Mucosa of rectum (tissue), 2 donors: ENCODE measurements around the gene EIPR1.

Experiments
- H3K27ac ChIP-seq, 2 donors: one replicate each; pipeline ENCODE4 v1.7.0; 2013; ENCODE audit warnings: inconsistent platforms in 2 of 2, low read depth in 2 of 2, low read length in 2 of 2
- H3K27me3 ChIP-seq, 2 donors: one replicate each; pipeline ENCODE4 v1.7.0; 2013; ENCODE audit warnings: low read length in 2 of 2; ENCODE audit not compliant: control insufficient read depth in 2 of 2, insufficient read depth in 2 of 2
- H3K36me3 ChIP-seq, 2 donors: one replicate each; pipeline ENCODE4 v1.7.0; 2013; ENCODE audit warnings: low read length in 2 of 2; ENCODE audit not compliant: control insufficient read depth in 2 of 2, insufficient read depth in 2 of 2
- H3K4me1 ChIP-seq, 2 donors: one replicate each; pipeline ENCODE4 v1.7.0; 2013; ENCODE audit warnings: low read length in 2 of 2, mild to moderate bottlenecking in 1 of 2; ENCODE audit not compliant: control insufficient read depth in 2 of 2, insufficient read depth in 2 of 2
- H3K4me3 ChIP-seq, 2 donors: one replicate each; pipeline ENCODE4 v1.7.0; 2013; ENCODE audit warnings: low read length in 2 of 2
- H3K9ac ChIP-seq, 2 donors: one replicate each; pipeline ENCODE4 v1.7.0; 2013; ENCODE audit warnings: low read length in 2 of 2, low read depth in 1 of 2, mild to moderate bottlenecking in 1 of 2
- H3K9me3 ChIP-seq, 2 donors: one replicate each; pipeline ENCODE4 v1.7.0; 2013; ENCODE audit warnings: low read length in 2 of 2; ENCODE audit not compliant: control insufficient read depth in 2 of 2
- donor health status: healthy.
- donor health status: Normal muscosa, but diverticular disease.

Gene EIPR1

DNA sequence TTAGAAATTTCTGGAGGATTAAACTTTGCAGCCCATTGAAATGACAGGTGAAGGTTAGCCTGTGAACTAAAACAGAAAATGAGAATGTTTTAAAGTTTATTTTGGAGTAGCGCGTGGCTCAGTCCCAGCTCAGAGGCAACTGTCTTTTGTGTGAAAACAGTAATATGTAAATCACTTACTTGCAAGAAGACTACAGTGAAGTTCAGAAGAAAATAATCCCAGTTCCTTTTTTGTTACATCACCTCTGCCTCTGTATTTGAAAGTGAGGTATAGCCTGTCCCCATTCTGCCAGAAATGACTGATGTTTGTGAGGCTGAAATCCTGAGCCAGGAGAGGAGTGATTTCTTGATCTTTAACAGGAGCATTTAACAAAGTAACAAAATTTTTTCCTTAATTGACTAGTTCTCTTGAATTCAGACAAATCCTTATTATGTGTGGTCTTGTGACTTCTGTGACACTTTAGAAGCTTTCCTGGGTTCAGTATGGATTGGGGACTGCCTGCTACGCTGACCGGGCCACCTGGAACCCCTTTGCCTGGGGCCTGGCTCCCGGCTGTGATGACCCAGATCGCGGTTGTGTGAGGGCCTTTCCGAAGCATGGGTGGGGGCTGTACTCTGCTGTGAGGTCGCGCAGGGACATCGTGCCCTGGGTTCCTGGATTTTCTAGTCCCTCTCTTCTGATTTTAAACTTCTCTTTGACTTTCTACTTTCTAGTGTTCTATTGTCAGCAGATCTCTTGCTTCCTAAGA is 26.1 kb upstream of the EIPR1 start:
- H3K4me3 ChIP-seq = no peak overlapping the region
- no peak overlapping the region for H3K9ac ChIP-seq
- H3K27ac ChIP-seq = no peak overlapping the region
- no peaks in the 10 kb centered on the region for H3K4me1 ChIP-seq
- no peaks in the 10 kb centered on the region for H3K27me3 ChIP-seq
- H3K9me3 ChIP-seq = no peaks in the 10 kb centered on the region
- peaks cover 16 to 31% of the 10 kb centered on the region in 2 donors for H3K36me3 ChIP-seq

DNA sequence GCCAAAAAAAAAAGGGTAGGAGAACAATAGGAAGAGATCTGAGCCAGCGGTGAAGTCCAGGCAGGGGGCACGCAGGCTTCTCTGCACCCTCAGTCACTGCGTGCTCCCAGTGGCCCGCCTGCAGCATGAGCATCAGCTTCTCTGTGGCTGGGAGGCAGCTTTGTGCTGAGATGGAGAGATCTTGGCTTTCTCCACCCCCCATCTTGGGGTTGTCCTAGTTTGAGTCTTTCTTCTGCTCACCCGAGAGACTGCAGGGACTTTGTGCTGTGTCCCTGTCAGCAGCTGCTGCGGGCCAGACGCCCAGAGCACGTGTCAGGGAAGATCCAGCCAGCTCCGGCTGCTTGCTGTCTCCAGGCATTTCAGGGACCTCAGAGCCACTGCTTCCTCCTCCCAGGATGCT is 22.2 kb upstream of the EIPR1 start:
- peaks cover 26 to 37% of the 10 kb centered on the region in 2 donors for H3K36me3 ChIP-seq
- H3K27ac ChIP-seq = no peak overlapping the region
- H3K4me1 ChIP-seq = no peaks in the 10 kb centered on the region
- no peaks in the 10 kb centered on the region for H3K27me3 ChIP-seq
- H3K9ac ChIP-seq = no peak overlapping the region
- H3K9me3 ChIP-seq = peaks cover 3 to 8% of the 10 kb centered on the region in 2 donors
- H3K4me3 ChIP-seq = no peak overlapping the region

DNA sequence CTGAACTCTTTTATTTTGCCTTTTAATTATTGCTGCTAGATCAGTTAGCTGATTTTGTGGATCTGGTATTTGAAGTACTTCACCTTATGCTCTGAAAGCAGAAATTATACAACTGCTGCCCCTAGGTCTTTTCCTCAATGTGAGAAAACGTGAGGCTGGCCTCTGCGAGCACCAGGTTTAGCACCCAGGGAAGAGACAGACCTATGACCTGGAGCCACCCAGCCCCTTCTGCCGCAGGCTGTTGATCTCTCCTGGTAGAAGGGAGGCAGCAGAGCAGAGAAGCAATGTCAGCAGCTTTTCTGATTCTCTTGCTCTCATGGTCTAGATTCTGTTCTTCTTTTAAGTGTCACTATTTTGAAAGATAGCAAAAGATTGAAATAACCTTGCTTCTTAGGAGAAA is 21.8 kb upstream of the EIPR1 start:
- Histone ChIP-seq H3K4me3 (no peak overlapping the region), H3K36me3 (peaks cover 25 to 35% of the 10 kb centered on the region in 2 donors), H3K4me1 (no peaks in the 10 kb centered on the region), H3K9ac (no peak overlapping the region), H3K27me3 (no peaks in the 10 kb centered on the region), H3K9me3 (peaks cover 3 to 8% of the 10 kb centered on the region in 2 donors), H3K27ac (no peak overlapping the region)

DNA sequence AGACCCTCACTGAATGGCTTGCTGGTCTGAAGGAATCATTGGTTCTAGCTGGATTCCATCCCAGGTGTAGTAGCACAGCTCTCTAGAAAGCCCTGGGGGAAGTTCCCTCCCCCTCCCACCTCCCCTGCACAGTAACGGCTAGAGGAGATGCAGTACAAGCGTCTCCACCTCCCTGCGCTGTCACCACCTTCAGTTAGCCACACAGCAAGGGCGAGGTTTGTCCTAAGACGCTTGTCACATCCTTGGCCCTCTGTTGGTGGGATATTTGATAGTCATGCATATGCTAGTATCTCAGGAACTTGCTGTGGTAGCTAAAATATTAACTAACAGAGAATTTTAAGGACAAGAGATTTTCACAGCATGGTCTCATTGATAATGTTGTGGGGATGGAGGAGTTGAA is 21.2 kb upstream of the EIPR1 start:
- Histone ChIP-seq H3K4me1 (no peaks in the 10 kb centered on the region), H3K9ac (no peak overlapping the region), H3K27me3 (no peaks in the 10 kb centered on the region), H3K4me3 (no peak overlapping the region), H3K9me3 (peaks cover 3 to 8% of the 10 kb centered on the region in 2 donors), H3K36me3 (peaks cover 23 to 34% of the 10 kb centered on the region in 2 donors), H3K27ac (no peak overlapping the region)

DNA sequence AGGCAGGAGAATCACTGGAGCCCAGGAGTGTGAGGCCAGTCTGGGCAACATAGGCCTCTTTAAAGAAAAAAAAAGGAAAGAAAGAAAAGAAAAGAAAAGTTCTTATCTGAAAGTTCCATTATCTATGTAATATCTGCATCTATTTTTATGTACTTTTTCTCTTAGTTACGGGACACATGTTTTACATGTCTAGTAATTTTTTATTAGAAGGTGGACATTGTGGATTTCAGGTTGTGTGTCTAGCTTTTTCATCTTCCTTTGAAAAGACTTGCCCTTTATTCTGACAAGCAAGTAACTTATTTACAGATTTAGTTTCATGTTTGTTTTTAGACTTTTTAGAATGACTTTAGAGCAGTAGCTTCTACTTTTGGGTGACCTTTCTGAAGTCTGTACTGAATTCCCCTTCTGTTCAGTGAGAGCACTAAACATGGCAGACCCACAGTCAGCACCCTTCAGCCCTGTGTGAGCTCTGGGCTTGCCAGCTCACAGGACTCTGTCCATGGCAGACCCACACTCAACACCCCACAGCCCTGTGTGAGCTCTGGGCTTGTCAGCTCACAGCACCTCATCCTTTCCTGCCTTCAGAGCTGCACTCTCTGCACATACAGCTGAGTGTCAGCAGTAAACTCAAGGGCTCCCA is 19.4 kb upstream of the EIPR1 start:
- peaks cover 18 to 34% of the 10 kb centered on the region in 2 donors for H3K36me3 ChIP-seq
- H3K4me3 ChIP-seq = no peak overlapping the region
- peaks cover 3 to 8% of the 10 kb centered on the region in 2 donors for H3K9me3 ChIP-seq
- no peak overlapping the region for H3K27ac ChIP-seq
- H3K27me3 ChIP-seq = no peaks in the 10 kb centered on the region
- no peak overlapping the region for H3K9ac ChIP-seq
- no peaks in the 10 kb centered on the region for H3K4me1 ChIP-seq

DNA sequence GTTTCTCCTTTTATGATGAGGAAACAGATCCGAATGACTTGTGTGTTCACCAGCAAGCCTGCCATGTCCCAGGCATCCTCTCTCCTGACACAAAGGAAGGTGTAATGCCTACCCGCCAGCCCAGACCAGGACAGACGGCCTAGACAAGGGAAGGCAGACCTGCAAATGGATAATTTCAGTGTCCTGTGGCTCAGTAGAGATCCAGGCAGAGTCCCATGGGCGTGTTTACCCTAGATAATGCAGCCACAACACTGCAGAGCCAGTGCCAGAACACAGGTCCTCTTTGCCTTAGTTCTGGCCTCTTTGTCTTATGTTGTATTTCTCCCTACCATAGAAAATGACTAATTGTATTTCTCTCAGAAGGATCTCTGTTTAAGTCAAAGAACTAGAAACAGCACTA is 14.6 kb upstream of the EIPR1 start:
- peaks cover 22 to 41% of the 10 kb centered on the region in 2 donors for H3K36me3 ChIP-seq
- H3K27ac ChIP-seq = no peak overlapping the region
- peaks cover 3 to 8% of the 10 kb centered on the region in 2 donors for H3K9me3 ChIP-seq
- no peaks in the 10 kb centered on the region for H3K4me1 ChIP-seq
- no peak overlapping the region for H3K9ac ChIP-seq
- H3K4me3 ChIP-seq = no peak overlapping the region
- H3K27me3 ChIP-seq = no peaks in the 10 kb centered on the region

DNA sequence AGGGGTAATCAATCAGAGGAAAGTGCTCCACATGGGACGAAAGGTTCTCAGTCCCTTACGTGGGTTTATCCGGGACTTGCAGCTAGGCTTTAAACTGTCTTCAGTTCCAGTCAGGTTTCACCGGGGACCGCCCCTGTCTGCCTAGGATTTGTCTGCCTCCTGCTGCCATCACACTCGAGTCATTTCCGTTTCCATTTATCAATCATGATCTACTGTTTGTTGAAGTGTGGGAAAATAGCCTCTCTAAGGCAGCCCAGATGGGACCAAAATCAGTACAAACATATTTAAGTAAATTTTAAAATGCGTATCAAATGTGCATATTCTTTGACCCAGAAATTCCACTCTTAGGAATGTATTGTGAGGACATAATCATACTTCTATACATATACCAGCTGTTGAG is 12.4 kb upstream of the EIPR1 start:
- H3K9me3 ChIP-seq = no peaks in the 10 kb centered on the region
- H3K9ac ChIP-seq = no peak overlapping the region
- no peaks in the 10 kb centered on the region for H3K27me3 ChIP-seq
- H3K4me1 ChIP-seq = no peaks in the 10 kb centered on the region
- H3K27ac ChIP-seq = no peak overlapping the region
- H3K36me3 ChIP-seq = peaks cover 21 to 40% of the 10 kb centered on the region in 2 donors
- H3K4me3 ChIP-seq = no peak overlapping the region

DNA sequence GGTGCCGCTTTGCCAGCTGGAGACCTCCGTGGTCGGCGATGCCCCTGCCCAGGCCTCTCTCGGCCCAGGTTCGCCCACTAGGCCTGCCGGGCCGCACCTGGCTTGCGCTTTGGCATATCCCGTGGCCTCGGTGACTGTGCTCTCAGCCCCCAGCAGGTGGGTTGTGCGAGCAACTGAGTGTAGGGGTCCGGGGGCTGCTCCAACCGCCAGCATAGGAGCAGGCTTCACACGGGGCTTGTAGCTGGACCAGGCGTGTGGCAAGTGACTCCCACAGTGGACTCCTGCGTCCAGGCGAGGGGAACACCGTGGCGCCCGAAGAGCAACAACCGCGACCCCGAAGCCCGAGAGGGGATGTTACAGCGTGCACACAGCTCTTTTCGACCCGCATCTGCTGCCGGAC is 11.6 kb upstream of the EIPR1 start:
- H3K27me3 ChIP-seq = no peaks in the 10 kb centered on the region
- no peak overlapping the region for H3K4me3 ChIP-seq
- no peak overlapping the region for H3K27ac ChIP-seq
- H3K9ac ChIP-seq = no peak overlapping the region
- no peaks in the 10 kb centered on the region for H3K4me1 ChIP-seq
- H3K36me3 ChIP-seq = peaks cover 21 to 40% of the 10 kb centered on the region in 2 donors
- no peaks in the 10 kb centered on the region for H3K9me3 ChIP-seq

DNA sequence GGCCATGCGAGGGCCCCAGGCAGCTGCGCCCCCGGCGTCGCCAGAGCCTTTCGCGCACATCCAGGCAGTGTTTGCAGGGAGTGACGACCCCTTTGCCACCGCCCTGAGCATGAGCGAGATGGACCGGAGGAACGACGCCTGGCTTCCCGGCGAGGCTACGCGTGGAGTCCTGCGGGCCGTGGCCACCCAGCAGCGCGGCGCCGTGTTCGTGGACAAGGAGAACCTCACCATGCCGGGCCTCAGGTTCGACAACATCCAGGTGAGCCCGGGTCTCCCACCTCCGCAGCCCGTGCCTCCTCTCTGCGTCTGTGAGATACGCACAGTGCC is 10.8 kb upstream of the EIPR1 start:
- Histone ChIP-seq H3K27ac (no peak overlapping the region), H3K9me3 (no peaks in the 10 kb centered on the region), H3K27me3 (no peaks in the 10 kb centered on the region), H3K4me3 (no peak overlapping the region), H3K9ac (no peak overlapping the region), H3K4me1 (no peaks in the 10 kb centered on the region), H3K36me3 (peaks cover 21 to 36% of the 10 kb centered on the region in 2 donors)

DNA sequence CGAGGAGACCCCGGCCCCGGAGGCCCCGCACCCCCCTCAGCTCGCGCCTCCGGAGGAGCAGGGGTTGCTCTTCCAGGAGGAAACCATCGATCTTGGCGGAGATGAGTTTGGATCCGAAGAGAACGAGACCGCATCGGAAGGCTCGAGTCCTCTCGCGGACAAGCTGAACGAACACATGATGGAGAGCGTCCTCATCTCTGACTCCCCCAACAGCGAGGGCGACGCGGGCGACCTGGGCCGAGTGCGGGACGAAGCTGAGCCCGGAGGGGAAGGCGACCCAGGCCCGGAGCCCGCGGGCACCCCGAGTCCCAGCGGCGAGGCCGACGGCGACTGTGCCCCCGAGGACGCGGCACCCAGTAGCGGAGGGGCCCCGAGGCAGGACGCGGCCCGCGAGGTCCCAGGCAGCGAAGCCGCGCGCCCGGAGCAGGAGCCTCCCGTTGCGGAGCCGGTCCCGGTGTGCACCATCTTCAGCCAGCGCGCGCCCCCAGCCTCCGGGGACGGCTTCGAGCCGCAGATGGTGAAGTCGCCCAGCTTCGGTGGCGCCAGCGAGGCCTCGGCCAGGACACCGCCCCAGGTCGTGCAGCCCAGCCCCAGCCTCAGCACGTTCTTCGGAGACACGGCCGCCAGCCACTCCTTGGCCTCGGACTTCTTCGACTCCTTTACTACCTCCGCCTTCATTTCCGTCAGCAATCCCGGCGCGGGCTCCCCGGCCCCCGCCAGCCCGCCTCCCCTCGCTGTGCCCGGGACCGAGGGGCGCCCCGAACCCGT is 10.2 kb upstream of the EIPR1 start:
- Histone ChIP-seq H3K27ac (no peak overlapping the region), H3K9me3 (no peaks in the 10 kb centered on the region), H3K9ac (no peak overlapping the region), H3K27me3 (no peaks in the 10 kb centered on the region), H3K4me1 (no peaks in the 10 kb centered on the region), H3K36me3 (peaks cover 21 to 36% of the 10 kb centered on the region in 2 donors), H3K4me3 (no peak overlapping the region)
